ENCODE measurements around the gene DNAH2. TPM values are rescaled to one million over a fixed set of nuclear protein-coding genes. Genes with fewer than 3 reads are reported as not detected.

The DNAH2 gene
- total RNA-seq, 1 experiment from 2014 or later: 0.13 TPM

DNA sequence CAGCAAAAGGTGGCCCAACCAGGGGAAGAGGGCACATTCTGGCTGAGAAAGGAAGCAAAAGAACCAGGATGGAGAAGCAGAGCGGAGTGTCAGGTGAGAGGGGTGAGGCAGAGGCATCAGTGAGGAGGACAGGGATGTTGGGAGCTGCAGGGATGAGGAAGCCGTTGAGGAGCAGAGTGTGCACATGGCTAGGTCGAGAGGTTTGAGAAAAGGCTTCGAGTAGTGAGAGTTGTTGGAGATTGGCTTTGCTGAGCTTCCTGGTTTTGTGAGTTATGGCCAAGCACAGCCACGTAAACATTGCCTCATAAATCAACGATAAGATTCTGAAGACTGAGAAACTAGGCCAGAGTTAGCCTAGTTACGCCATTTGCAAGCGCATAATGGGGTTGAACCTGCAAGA is 26.9 kb downstream of the DNAH2 start:
- peak; percentile 28; the same call in 1 of the 2 replicates for ATAC-seq
- Histone ChIP-seq H3K27me3 (ENCODE audit: control insufficient read depth, insufficient read depth, low read length) (no peaks in the 10 kb centered on the region), H3K4me1 (ENCODE audit: control insufficient read depth, insufficient read depth, low read length) (no peaks in the 10 kb centered on the region), H3K9me3 (ENCODE audit: control insufficient read depth, insufficient read depth, low read depth, low read length) (no peaks in the 10 kb centered on the region), H3K36me3 (ENCODE audit: control insufficient read depth, insufficient read depth, low read length) (no peaks in the 10 kb centered on the region), H3K4me3 (ENCODE audit: low read depth in 2 of 2, low read length in 2 of 2) (no peak overlapping the region), H3K27ac (ENCODE audit: low read length) (no peak overlapping the region)
- ChIA-PET CTCF (interaction anchor here (1.1 to 1.9 kb wide), 3 partner anchors 37 to 81 kb away, joined by 5 to 6 read pairs (median 5); no protein-coding TSS in a partner anchor), POLR2A (no interaction called here)
- in situ Hi-C loops (cut with HindIII; ENCODE audit: low pct_unique_long_range_greater_than_20kb, low sequenced_read_pairs) (no loop called here), intact Hi-C loops (cut with micrococcal nuclease; ENCODE audit: unreplicated experiment) (loop anchor here (10.0 kb wide), 1 partner anchor 110 kb away; the partner anchor contains the start of genes CYB5D1, NAA38 and TMEM88)
- TF ChIP-seq TCF7L2 (IDR thresholded peaks at IDR 0.05; ENCODE audit: low read depth, low read length): no peak
- TF ChIP-seq, protein P1, sequence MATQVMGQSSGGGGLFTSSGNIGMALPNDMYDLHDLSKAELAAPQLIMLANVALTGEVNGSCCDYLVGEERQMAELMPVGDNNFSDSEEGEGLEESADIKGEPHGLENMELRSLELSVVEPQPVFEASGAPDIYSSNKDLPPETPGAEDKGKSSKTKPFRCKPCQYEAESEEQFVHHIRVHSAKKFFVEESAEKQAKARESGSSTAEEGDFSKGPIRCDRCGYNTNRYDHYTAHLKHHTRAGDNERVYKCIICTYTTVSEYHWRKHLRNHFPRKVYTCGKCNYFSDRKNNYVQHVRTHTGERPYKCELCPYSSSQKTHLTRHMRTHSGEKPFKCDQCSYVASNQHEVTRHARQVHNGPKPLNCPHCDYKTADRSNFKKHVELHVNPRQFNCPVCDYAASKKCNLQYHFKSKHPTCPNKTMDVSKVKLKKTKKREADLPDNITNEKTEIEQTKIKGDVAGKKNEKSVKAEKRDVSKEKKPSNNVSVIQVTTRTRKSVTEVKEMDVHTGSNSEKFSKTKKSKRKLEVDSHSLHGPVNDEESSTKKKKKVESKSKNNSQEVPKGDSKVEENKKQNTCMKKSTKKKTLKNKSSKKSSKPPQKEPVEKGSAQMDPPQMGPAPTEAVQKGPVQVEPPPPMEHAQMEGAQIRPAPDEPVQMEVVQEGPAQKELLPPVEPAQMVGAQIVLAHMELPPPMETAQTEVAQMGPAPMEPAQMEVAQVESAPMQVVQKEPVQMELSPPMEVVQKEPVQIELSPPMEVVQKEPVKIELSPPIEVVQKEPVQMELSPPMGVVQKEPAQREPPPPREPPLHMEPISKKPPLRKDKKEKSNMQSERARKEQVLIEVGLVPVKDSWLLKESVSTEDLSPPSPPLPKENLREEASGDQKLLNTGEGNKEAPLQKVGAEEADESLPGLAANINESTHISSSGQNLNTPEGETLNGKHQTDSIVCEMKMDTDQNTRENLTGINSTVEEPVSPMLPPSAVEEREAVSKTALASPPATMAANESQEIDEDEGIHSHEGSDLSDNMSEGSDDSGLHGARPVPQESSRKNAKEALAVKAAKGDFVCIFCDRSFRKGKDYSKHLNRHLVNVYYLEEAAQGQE (IDR thresholded peaks at IDR 0.05; ENCODE audit: insufficient read depth in 1 of 2, low read depth in 2 of 2, low read length in 1 of 2): no peak
- TF ChIP-seq POLR2AphosphoS5 (IDR thresholded peaks at IDR 0.05; ENCODE audit: low read depth, low read length): no peak
- TF ChIP-seq, protein P2, sequence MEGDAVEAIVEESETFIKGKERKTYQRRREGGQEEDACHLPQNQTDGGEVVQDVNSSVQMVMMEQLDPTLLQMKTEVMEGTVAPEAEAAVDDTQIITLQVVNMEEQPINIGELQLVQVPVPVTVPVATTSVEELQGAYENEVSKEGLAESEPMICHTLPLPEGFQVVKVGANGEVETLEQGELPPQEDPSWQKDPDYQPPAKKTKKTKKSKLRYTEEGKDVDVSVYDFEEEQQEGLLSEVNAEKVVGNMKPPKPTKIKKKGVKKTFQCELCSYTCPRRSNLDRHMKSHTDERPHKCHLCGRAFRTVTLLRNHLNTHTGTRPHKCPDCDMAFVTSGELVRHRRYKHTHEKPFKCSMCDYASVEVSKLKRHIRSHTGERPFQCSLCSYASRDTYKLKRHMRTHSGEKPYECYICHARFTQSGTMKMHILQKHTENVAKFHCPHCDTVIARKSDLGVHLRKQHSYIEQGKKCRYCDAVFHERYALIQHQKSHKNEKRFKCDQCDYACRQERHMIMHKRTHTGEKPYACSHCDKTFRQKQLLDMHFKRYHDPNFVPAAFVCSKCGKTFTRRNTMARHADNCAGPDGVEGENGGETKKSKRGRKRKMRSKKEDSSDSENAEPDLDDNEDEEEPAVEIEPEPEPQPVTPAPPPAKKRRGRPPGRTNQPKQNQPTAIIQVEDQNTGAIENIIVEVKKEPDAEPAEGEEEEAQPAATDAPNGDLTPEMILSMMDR (IDR thresholded peaks at IDR 0.05): no peak
- TF ChIP-seq SIN3A (IDR thresholded peaks at IDR 0.05; ENCODE audit: borderline replicate concordance, insufficient read depth, low read depth, low read length): no peak
- no peak for DNase-seq (ENCODE audit: low read depth, low spot score)
- no TSS peak for BruUV-seq (replicated peaks)

GRCh38 chr17:7745748-7746470 is 28.4 kb downstream of the DNAH2 start:
- H3K36me3 ChIP-seq (ENCODE audit: control insufficient read depth, insufficient read depth, low read length): no peaks in the 10 kb centered on the region
- ATAC-seq: no peak
- intact Hi-C loops (cut with micrococcal nuclease; ENCODE audit: unreplicated experiment) (loop anchor here (10.0 kb wide), 1 partner anchor 109 kb away; the partner anchor contains the start of genes CYB5D1, NAA38 and TMEM88), in situ Hi-C loops (cut with HindIII; ENCODE audit: low pct_unique_long_range_greater_than_20kb, low sequenced_read_pairs) (no loop called here)
- no peak overlapping the region for H3K4me3 ChIP-seq (ENCODE audit: low read depth in 2 of 2, low read length in 2 of 2)
- H3K9me3 ChIP-seq (ENCODE audit: control insufficient read depth, insufficient read depth, low read depth, low read length): no peaks in the 10 kb centered on the region
- ChIA-PET POLR2A (no interaction called here), CTCF (interaction anchor here (0.6 kb wide), 1 partner anchor 118 kb away, joined by 4 read pairs; no protein-coding TSS in a partner anchor)
- TF ChIP-seq POLR2AphosphoS5 (IDR thresholded peaks at IDR 0.05; ENCODE audit: low read depth, low read length) (no peak), SIN3A (IDR thresholded peaks at IDR 0.05; ENCODE audit: borderline replicate concordance, insufficient read depth, low read depth, low read length) (no peak), TCF7L2 (IDR thresholded peaks at IDR 0.05; ENCODE audit: low read depth, low read length) (no peak)
- TF ChIP-seq, protein P1 (IDR thresholded peaks at IDR 0.05; ENCODE audit: insufficient read depth in 1 of 2, low read depth in 2 of 2, low read length in 1 of 2): no peak
- TF ChIP-seq, protein P2 (IDR thresholded peaks at IDR 0.05): no peak
- no peak for DNase-seq (ENCODE audit: low read depth, low spot score)
- BruUV-seq (replicated peaks): no TSS peak
- no peaks in the 10 kb centered on the region for H3K27me3 ChIP-seq (ENCODE audit: control insufficient read depth, insufficient read depth, low read length)
- H3K4me1 ChIP-seq (ENCODE audit: control insufficient read depth, insufficient read depth, low read length): no peaks in the 10 kb centered on the region
- no peak overlapping the region for H3K27ac ChIP-seq (ENCODE audit: low read length)
